Measurements from ENCODE around the gene CPLX4. TPM values are rescaled to one million over a fixed set of nuclear protein-coding genes. Genes with fewer than 3 reads are reported as not detected.

Gene CPLX4
- total RNA-seq, 2 donors from 2014 or later: not detected

DNA sequence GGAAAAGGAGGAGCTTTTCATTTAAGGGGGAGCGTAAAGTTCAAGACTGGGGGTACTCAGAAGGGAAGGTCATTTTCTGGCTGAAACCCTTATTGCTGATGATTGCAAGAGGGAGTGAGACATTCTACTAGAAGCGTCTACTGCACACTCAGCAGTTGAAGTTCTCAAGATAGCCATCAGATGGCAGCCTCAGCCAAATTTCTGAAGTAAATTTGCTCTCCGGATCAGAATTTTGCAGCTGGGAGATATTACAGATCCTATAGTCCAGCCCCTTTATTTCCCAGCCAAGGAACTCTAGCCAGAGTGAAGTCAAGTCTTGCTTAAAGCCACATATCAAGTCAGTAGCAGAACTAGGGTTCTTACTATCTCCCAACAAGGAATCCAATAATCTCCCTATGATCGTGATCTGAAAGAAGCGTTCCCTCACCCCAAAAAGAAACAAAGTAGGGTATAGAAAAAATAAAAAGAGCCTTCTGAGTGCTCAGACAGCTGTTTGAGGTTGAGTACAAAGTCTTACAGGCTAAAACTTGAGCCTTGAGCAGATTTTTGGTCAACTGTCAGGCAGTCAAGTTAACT lies 69.2 kb downstream of the CPLX4 start:
- no peaks in the 10 kb centered on the region for H3K36me3 ChIP-seq (replicated peaks in 1 of 2; ENCODE audit: insufficient read depth in 1 of 2, low read depth in 2 of 2)
- no peaks in the 10 kb centered on the region for H3K9me3 ChIP-seq
- no peaks in the 10 kb centered on the region for H3K27me3 ChIP-seq
- no peak overlapping the region for H3K27ac ChIP-seq
- no peaks in the 10 kb centered on the region for H3K4me1 ChIP-seq
- WGBS, 2 donors: 18 to 22% methylated on average over 5 of the region's 5 CpGs
- ATAC-seq: peak; percentile 76
- peak; percentile 40 to 74 (median 68) for TF ChIP-seq CTCF (IDR thresholded peaks at IDR 0.05)
- no peak for TF ChIP-seq POLR2A (IDR thresholded peaks at IDR 0.05)
- intact Hi-C loops (cut with DNase I): loop anchor here (5.0 kb wide), 1 partner anchor 153 kb away; no protein-coding TSS in a partner anchor
- DNase-seq: peak; percentile 54 to 73 (median 68)
- no peak overlapping the region for H3K4me3 ChIP-seq

GRCh38 chr18:59246796-59247195 lies 71.7 kb downstream of the CPLX4 start:
- TF ChIP-seq CTCF (IDR thresholded peaks at IDR 0.05) (no peak), POLR2A (IDR thresholded peaks at IDR 0.05) (no peak)
- ATAC-seq: no peak

More at GRCh38 chr18:59246796-59247195, 71.7 kb downstream of the CPLX4 start:
- Histone ChIP-seq H3K4me1 (no peaks in the 10 kb centered on the region), H3K27me3 (no peaks in the 10 kb centered on the region), H3K4me3 (no peak overlapping the region), H3K36me3 (replicated peaks in 1 of 2; ENCODE audit: insufficient read depth in 1 of 2, low read depth in 2 of 2) (no peaks in the 10 kb centered on the region), H3K27ac (no peak overlapping the region), H3K9me3 (no peaks in the 10 kb centered on the region)
- 44 to 47% methylated on average over 4 of the region's 4 CpGs for WGBS, 2 donors
- DNase-seq: no peak
- intact Hi-C loops (cut with DNase I): loop anchor here (5.0 kb wide), 1 partner anchor 156 kb away; no protein-coding TSS in a partner anchor

Other genes starting within 250 kb of the CPLX4 start
- 10 to 100 TPM; 41.8 to 77.1 TPM for gene SEC11C, start 178.8 kb downstream of the CPLX4 start, total RNA-seq
- gene GRP, start 98.5 kb downstream of the CPLX4 start, total RNA-seq: 1 to 10 TPM in 1 of 2 donors, not detected in 1; 5.2 TPM
- gene RAX, start 45.2 kb downstream of the CPLX4 start, total RNA-seq: not detected
- gene LMAN1, start 40.6 kb upstream of the CPLX4 start, total RNA-seq: 10 to 100 TPM; 86.6 to 86.7 TPM